IPS-NIHi7 (cell line): ENCODE measurements around the gene LENG8.
"Not testable (repeated sequence)": the region's sequence is repeated elsewhere in the genome, so short reads cannot be mapped to it uniquely, and the experiment has no call there.

ENCODE experiments used
- DNase-seq: peaks from one replicate; pipeline ENCODE4 v3.0.0; 2012; ENCODE audit warnings: mixed read lengths; ENCODE audit errors: extremely low spot score

The LENG8 gene

DNA sequence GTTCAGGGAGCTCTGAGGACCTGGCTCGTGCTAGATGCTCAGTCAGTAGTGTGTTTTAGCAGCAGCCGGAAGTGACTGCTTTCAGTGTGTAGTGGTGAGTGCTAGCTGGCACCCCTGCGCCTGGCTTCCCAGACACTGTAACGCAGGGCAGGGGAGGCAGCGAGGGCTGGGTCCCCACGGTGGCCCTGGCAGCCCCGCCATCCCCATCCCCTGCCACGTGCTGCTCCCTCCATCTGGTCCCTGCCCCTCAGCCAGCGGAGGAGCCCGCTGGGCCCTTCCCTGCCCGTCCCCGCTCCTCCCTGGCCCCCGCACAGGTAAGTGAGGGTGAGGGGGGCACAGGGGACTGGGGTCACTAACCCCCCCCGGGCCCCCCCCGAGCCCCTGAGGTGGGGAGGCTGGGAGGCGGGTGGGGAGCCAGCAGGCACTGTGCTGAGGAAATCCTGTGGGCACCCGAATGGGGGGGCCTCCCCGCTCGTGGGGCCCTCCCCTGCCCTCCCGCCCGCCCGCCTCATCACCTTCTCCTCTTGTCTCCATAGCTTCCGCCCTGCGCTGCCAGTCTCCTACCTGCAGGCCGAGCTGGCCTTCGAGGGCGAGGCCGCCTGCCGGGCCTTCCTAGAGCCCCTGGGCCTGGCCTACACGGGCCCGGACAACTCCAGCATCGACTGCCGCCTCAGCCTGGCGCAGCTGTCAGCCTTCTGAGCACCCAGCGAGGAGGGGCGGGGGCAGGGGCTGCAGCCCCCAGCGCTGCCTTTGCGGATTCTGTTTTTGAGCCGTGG lies 11.4 kb downstream of the LENG8 start:
- no peak for DNase-seq

DNA sequence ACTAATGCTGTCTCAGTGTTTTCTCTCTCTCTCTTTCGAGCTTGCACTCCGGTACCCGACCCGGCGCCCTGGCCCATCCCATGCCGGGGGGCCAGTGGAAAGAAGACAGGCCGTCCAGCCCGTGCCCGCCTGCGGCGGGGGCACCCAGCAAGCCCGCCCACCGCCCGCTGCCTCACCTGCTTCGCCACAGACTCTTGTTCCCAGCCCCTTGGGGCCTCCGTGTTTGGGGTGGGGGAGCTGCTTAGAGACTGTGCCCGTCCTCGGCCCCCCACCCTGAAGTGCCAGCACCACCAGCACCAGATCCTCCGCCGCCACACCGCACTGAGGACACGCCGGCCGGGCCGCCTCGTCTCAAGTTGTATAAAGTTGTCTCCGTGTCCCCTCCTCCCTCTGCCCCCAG lies 12.2 kb downstream of the LENG8 start:
- DNase-seq: no peak

DNA sequence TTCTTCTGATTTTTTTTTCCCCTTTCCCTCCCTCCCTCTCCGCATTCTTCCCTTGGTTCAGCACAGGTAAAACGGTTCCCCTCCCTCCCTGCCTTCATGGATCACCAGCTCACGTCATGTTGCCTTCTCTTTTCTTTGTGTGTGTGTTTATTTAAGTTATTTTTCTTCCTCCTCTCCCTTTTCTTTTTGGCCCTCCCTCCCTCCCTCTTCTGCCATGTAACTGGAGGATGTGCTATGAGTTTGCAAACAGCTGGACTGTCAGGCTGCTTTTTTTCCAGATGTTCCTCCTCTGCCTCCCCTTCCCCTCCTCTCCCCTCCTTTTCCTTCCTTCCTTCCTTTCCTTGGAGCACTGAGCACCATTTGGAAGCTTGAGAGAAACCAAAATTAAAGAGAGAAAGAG lies 12.6 kb downstream of the LENG8 start:
- no peak for DNase-seq

DNA sequence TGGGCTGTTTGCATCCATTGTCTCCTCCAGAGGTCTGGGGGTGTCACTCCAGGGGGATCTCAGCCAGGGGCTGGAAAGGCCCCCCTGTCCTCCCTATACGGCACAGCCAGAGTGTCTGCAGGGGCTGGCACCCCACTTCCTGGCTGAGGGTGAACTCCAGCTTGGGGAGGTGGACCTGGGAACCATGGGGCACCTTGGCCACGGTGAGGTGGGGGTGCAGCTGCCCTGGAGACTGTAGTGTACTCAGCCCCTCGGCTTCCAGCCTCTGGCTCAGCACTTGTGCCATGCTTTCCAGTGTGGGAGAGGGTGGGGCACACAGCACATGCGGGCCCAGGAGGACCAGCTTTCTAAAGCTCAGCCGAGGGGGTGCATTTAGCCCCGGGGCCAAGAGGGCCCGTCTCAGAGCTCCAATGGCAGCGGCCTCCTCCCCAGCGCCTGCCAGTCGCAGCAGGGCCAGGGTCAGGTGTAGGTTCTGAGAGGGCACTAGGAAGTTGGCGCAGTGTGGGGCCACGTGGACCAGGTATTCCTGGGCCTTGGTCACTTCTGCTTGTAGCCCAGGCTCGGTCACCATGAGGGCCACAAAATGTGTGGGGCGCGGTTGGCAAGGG lies 13.2 kb downstream of the LENG8 start:
- no peak for DNase-seq

DNA sequence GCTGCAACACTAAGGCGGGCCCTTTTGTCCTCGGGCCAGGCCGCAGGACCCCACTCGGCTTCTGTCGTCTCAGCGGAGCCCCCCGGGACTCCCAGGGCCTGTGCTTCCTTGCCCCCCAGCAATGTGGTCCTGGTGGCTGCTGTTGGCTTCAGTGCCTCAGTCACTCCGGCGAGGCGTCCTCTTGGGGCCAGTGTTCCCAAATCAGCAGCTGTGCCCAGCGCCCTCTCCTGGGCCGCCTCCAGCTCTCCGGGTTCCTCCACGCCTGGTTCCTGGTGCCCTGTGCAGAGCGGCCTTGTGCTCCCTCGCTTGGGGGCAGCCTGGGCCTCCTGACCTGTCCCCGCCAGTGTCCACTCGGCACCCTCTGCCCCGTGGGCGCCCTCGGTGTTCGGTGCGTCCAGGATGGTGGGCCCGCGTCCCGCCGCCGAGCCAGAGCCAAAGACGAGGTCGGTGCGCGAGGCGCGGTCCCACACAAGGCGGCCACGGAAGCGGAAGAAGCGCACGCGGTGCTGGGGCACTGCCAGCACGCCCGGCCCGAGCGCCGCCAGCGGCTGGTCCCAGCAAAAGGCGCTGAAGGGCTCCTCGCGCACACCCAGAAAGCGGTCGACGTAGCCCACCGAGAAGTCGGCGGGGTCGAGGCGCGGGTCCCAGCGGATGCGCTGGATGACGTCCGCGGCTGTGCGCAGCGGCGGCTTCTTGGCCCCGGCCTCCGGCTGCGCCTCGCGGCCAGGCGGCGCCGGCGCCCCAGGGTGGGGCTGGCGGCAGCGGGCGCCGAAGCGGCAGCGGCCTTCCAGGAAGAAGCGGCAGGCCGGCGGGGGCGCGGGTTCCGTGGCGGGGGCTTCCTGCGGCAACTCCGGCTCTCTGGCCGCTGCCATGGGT lies 13.9 kb downstream of the LENG8 start:
- peak; percentile 55 for DNase-seq

DNA sequence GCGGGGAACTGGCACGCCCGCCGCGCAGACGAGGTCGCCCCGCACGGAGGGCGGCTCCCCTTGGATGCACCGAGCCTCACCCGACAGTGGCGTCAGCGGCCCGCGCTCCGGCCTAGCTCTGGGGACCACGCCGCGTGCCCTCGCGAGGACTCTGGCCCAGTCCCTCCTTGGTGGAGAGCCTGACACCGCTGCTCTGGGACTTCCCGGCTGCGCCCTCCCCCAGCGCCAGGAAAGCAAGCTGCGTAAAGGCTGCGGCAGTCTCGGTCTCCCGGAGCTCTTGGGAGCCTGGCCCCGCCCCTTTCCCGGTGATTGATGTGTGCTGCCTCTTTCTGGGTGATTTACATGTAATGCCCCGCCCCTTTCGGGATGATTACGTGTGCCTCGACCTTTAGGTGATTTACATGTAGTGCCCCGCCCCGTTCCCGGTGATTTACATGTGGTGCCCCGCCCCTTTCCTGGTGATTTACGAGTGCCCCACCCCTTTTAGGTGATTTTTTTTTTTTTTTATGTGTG lies 14.6 kb downstream of the LENG8 start, which contains the start of gene LENG9:
LENG9 (minus strand) TSS at position 248 of the 513 bp plus-strand sequence. CDS start 252 bp downstream, outside the sequence.
- DNase-seq: peak; percentile 87

DNA sequence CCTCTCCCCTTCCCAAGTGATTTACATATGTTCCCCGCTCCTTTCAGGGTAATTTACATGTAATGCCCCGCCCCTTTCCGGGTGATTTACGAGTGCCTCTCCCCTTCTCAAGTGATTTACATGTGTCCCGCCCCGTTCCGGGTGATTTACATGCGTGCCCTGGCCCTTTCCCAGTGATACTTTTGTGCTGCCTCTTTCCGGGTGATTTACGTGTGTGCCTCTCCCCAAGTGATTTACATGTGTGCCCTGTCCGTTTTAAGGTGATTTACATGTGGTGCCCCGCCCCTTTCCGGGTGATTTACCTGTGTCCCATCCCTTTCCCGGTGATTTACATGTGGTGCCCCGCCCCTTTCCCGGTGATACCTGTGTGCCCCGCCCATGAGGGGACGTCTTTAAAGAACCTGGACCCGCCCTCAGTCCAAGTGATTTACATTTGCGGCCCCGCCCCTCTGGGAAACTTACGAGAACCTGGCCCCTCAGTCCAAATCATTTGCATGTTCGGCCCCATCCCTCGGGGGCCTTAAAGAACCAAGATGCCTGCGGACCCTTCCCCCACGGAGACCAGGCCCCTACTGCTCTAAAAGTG lies 15.1 kb downstream of the LENG8 start:
- peak; percentile 82 for DNase-seq

DNA sequence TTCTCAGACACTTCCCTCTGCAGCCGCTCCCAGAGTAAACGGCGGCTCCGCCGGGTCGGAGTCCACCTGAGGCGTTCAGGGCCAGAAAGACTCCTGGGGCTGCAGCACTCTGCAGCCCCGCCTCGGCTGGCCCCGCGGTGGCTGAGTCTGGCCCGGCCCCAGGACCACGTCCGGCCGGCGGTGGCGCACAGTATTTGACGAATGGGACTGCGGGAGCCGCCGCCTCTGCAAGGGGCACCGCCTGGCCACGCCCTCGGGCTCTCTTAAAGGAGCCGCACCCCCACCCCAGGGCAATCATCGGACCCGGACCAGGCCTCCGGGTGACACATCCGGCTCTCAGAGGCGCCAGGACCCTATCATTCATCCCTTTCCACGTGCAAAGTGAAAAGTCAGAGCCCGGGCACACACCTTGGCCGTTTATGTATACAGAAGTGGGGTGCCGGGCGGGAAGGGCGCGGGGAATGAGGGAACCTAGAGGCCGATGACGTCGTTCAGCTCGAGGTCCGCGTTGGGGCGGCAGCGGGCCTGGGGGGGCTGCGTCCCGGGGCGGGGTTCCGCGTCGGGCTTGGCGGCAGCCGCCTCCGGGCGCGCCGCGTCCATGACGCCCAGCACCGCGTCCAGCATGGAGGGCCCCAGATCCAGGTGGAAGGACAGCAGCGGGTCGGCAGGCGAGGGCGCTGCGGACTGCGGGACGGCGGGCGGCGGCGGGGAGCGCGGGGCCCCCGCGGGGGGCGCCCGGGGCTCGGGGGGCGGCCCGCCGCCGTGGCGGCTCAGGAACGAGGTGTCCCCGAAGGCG lies 15.8 kb downstream of the LENG8 start:
- peak; percentile 88 for DNase-seq

DNA sequence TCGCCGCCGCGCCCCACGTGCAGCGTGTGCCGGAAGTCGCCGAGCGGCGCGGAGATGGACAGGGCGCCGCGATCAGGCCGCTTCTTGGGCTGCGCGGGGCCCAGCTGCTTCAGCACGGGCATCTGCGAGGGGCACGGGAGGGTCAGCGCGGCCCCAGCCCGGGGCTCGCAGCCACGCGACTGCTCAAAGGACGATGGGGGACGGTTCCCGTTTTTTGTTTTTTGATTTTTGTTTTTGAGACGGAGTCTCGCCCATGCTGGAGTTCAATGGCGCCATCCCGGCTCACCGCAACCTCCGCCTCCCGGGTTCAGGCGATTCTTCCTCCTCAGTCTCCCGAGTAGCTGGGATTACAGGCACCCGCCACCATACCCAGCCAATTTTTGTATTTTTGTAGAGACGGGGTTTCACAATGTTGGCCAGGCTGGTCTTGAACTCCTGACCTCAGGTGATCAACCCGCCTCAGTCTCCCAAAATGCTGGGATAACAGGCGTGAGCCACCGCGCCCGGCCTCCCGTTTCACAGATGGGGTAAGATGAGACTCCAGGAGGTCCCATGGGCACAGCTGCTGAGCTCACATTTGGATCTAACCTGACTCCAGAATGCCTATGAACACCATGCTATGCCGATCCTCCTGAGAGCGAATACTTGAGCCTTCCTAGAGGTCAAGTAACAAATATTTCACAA lies 16.6 kb downstream of the LENG8 start:
- no peak for DNase-seq

DNA sequence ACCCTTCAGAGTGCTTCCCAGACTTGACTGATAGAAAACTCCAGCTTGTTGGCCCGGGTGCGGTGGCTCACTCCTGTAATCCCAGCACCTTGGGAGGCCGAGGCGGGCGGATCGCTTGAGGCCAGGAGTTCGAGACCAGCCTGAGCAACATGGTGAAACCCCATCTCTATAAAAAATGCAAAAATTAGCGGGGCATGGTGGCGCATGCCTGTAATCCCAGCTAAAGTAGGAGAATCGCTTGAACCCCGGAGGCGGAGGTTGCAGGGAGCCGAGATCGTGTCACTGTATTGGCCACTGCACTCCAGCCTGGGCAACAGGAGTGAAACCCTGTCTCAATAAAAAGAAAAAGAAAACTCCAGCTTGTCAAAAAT lies 17.1 kb downstream of the LENG8 start:
- not testable (repeated sequence) for DNase-seq

DNA sequence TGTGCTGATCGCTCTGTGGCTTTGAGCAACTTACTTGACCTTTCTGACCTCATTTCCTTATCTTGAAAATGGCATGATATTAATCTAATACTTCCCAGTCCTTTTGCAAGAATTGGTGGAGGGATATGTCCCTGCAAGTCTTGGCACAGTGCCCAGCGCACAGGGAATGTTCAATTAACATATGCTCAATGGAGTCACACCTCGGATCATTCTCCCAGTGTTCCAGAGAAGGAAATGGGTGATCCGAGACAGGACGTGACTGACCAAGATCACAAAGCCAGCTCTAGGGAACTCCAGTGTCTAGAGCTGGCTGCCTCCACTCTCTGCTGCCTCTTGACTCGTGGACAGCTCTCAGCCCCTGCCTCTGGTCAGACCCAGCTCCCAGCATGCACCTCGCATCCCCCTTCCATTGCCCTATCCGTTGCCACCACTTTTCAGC lies 20.5 kb downstream of the LENG8 start:
- DNase-seq: no peak

DNA sequence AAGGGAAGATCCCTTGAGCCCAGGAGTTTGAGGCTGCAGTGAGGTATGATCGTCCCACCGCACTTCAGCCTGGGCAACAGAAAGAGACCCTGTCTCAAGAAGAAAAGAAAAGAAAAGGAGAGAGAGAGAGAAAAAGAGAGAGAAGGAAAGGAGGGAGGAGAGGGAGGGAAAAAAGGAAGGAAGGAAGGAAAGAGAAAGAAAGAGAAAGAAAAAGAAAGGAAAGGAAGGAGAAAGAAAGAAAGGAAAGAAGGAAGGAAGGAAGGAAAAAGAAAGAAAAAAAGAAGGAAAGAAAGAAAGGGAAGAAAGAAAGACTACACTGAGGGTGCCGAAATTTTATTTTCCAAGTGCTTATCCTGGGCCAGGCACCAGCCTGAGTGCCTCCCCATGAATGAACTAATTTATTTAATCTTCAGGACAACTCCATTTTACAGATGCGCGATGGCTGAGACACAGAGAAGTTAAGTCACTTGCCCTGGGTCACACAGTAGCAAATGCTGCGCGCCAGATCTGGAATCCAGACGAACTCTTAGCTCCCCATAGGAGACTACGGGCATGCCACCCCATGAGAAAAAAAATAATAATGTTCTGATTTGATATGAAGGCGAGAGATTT lies 21.4 kb downstream of the LENG8 start:
- no peak for DNase-seq

DNA sequence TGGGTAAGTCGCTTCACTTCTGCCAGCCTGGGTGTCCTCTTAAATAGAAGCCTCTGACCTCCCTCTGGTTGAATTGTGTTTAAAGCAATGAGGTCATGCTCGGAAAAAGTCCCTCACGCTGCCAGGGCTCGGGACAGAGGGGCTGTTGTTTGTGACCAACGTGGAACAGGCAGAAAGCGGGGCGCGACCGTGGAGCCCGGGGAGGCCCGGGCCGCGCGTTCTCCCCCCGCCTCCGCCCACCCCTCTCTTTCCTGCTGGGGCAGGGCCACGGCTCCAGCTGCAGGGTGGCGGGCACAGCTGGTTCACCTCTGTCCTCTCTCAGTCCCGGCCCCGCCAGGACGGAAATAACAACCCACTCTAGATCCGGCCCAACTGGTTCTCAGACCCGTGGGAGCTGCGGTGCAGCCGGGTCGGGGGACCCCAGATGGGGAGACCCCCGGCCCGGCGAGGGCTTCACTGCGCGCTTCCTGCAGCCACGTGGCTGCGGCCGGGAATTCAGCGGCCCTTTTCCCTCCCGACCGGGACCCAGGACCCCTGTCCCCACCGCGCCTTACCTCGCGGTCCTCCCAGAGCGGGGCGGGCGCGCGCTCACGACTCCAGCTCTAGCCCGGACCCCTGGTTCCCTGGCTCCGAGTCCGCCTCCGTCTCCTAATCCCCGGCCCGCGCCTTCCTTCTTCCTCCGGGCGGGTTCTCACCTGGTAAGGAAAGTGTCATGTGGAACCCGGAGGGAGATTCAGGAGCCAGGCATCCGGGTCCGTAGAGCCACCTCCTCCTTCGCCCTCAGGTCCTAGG lies 22.2 kb downstream of the LENG8 start:
- DNase-seq: peak; percentile 37

DNA sequence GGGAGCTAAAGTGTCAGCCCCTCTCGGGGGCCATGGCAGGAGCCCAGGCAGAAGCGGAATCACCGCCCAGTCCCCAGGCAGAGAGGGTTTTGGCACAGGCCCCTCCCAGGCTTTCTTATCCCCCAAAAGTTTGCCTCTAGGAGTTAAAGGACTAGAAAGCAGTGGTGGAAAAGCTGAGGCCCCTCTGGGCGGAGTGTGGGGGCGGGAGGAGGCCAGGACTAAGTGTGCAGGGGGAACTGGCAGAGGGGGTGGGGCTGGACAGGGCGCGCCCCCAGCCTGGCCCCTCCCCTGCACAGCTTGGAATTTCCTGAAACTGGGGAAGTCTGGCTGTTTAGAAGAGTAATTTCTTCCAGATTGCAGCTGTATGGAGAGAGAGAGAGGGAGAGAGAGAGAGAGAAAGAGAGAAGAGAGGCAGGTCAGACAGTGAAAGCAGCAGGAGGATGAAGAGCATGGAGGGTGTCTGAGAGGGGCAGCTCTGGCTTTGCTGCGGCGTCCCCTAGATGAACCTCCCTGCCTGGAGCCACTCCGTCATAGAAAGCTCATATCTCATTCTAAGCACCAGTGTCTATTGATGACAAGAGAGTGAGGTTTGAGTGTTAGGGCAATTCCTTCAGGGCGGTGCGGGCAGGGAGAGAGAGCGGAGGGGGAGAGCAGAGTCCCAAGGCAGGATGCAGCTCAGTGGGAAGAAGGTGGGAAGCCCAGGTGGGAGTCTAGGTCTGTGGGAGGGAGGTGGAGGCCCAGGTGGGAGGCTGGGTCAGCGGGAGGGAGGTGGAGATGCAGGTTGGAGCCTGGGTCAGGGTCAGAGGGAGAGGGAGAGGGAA lies 24.3 kb downstream of the LENG8 start, which contains the start of gene CDC42EP5:
CDC42EP5 (minus strand) TSS at position 226 of the 821 bp plus-strand sequence. CDS start 7,749 bp downstream, outside the sequence.
- DNase-seq: peak; percentile 54

DNA sequence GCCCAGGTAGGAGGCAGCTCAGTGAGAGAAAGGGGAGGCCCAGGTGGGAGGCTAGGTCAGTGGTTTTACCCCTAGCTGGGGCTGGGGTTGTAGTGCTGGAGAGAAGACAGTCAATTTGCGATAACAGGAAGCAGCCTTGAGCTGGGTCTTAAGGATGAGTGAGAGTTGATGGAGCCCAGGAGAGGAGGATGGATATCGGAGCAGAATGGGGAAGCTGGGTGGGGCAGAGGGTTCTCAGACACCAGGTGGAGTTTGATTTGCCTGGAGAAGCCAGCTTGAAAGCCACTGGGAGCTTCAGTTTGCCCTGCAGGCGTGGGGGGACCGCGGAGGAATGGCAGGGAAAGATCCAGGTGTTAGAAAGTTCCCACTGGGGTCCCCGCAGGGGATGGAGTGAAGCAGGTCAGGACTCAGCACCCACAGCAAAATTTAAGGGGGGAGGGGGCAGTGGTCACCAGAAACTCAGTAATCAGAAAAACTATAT lies 24.9 kb downstream of the LENG8 start:
- no peak for DNase-seq

DNA sequence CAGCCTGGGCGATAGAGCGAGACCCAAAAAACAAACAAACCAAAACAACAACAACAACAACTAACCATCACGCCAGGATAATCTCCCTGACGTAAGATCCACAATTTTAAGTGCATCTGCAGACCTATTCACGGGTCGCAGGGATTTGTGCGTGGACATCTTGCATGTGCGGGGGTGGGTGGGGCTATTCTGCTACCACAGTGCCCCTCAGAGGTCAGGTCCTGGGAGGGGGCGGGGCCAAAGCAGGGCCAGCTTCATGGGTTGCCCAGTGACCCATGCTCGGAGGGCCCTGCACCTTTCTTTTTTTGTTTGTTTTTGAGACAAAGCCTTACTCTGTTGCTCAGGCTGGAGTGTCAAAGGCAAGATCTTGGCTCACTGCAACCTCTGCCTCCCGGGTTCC lies 26.7 kb downstream of the LENG8 start:
- DNase-seq: no peak

DNA sequence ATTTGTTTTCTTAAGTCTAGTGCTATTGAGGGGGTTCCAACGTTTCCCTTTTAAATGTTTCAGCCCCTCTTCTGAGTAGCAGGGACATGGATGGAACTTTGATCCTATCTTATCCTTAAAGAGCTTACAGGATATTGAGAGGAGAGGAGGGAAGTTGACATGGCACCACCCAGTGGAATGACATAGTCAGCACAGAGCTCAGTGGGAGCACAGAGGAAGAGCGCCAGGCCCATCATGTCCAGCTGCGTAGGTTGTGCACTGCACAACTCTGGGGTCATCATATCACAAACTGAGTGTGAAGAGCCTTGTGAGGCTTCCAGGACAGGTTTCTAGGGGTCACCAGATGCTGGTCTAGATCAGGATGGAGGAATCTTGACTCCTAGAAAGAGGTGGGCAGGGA lies 28.7 kb downstream of the LENG8 start:
- no peak for DNase-seq
